ENCODE measurements around the gene GDPD2. TPM values are rescaled to one million over a fixed set of nuclear protein-coding genes. Genes with fewer than 3 reads are reported as not detected.

The GDPD2 gene
- total RNA-seq, 1 donor from 2014 or later: 4.0 TPM

DNA sequence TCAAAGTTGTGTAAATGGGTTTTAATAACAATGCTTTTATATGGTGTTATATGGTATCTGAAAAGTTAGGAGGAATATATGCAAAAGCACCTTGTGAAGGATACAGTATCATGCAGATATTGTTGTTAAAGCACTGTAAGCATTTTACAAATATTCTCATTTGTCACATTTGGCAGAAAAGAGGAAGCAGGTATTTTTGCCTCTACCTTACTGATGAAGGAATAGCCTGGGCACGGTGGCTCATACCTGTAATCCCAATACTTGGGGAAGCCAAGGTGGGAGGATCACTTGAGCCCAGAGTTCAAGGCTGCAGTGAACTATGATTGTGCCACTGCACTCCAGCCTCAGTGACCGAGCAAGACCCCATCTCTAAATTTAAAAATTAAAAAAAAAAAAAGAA lies 12.2 kb upstream of the GDPD2 start:
- no peak for DNase-seq (ENCODE audit: extremely low spot score, unreplicated experiment)
- H3K36me3 Mint-ChIP-seq: no peaks in the 10 kb centered on the region
- H3K27me3 Mint-ChIP-seq: no peaks in the 10 kb centered on the region
- H3K4me1 Mint-ChIP-seq (ENCODE audit: unreplicated experiment): no peaks in the 10 kb centered on the region
- no peak overlapping the region for H3K4me3 Mint-ChIP-seq
- H3K9me3 Mint-ChIP-seq: no peaks in the 10 kb centered on the region
- H3K27ac Mint-ChIP-seq: no peak overlapping the region
- TF ChIP-seq, protein P1, sequence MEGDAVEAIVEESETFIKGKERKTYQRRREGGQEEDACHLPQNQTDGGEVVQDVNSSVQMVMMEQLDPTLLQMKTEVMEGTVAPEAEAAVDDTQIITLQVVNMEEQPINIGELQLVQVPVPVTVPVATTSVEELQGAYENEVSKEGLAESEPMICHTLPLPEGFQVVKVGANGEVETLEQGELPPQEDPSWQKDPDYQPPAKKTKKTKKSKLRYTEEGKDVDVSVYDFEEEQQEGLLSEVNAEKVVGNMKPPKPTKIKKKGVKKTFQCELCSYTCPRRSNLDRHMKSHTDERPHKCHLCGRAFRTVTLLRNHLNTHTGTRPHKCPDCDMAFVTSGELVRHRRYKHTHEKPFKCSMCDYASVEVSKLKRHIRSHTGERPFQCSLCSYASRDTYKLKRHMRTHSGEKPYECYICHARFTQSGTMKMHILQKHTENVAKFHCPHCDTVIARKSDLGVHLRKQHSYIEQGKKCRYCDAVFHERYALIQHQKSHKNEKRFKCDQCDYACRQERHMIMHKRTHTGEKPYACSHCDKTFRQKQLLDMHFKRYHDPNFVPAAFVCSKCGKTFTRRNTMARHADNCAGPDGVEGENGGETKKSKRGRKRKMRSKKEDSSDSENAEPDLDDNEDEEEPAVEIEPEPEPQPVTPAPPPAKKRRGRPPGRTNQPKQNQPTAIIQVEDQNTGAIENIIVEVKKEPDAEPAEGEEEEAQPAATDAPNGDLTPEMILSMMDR (conservative IDR thresholded peaks at IDR 0.05): no peak

DNA sequence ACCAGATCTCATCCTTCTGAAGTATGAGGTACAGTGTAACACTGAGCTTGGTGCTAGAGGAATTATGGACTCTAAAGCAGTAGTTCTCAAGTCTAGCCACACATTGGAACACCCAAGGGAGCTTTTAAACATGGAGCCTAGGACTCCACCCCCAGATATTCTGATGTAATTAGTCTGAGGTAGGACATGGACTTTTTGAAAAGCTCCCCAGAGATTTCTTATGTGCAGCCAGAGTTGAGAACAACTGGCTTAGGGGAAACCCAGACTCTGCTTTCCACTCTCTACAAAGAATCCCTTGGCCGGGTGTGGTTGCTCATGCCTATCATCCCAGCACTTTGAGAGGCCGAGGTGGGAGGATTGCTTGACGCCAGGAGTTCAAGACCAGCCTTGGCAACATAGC lies 11.6 kb upstream of the GDPD2 start:
- Mint-ChIP-seq H3K4me1 (ENCODE audit: unreplicated experiment) (no peaks in the 10 kb centered on the region), H3K27me3 (no peaks in the 10 kb centered on the region), H3K36me3 (no peaks in the 10 kb centered on the region), H3K9me3 (no peaks in the 10 kb centered on the region), H3K27ac (no peak overlapping the region), H3K4me3 (no peak overlapping the region)
- no peak for DNase-seq (ENCODE audit: extremely low spot score, unreplicated experiment)
- TF ChIP-seq, protein P1 (conservative IDR thresholded peaks at IDR 0.05): no peak

DNA sequence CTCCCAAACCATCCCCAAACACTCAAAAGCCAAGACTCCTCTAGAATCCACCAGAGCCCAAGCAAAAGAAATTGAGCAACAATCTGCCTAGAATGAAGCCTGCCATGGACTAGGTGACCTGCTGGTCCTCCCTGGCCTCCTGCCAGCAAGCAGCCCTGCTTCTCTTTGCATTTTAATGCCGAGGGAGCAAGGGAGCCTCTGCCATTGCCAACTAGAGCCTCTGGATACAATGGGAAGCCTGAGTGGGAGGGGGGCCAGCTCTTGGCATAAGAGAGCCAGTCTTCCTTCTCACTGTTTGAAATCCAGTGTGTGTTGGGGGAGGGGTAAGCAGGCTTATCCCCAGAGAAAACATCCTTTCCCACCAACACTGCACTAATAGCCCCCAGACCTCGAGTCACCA lies 1.5 kb upstream of the GDPD2 start:
- Mint-ChIP-seq H3K27ac (no peak overlapping the region), H3K4me3 (no peak overlapping the region), H3K4me1 (ENCODE audit: unreplicated experiment) (peaks cover 5% of the 10 kb centered on the region), H3K36me3 (no peaks in the 10 kb centered on the region), H3K27me3 (no peaks in the 10 kb centered on the region), H3K9me3 (no peaks in the 10 kb centered on the region)
- TF ChIP-seq, protein P1 (conservative IDR thresholded peaks at IDR 0.05): no peak
- DNase-seq (ENCODE audit: extremely low spot score, unreplicated experiment): no peak

DNA sequence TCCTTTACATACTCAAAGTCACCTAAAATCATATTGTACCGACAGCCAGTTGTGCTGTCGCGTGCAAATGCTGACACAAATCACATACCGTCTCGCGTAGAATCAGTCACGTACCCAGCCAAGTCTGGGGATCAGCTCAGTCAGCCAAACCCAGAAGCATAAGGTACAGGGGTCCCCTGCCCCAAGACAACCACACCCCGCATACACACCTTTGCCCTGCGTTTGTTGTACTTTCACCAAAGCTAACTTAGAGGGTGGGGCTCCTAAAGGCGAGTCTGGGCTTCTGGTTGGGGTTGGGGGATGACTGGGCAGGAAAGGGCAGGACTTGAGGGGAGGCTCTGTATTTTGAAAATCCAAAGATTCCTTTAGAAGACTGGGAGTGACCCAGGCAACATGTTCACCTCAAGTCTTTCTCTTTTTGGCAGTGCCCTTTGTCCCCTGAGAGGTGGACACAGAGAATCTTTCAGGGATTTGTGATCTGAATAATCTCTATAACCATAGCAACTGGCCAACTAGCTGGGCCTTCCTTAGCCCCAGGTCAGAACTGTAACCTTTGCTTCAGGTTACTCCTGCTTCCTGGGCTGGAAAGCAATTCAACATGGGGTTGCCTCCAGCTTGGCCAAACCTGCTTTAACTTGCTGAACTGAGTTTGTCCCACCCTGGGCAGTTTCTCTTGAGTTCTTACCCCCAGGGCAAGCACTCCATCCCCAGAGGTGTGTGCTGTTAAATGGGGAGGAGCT lies 992 bp downstream of the GDPD2 start:
- Mint-ChIP-seq H3K36me3 (no peaks in the 10 kb centered on the region), H3K9me3 (no peaks in the 10 kb centered on the region), H3K4me3 (peak overlapping the region; percentile 24), H3K27me3 (no peaks in the 10 kb centered on the region), H3K27ac (peak overlapping the region; percentile 17), H3K4me1 (ENCODE audit: unreplicated experiment) (peaks cover 5% of the 10 kb centered on the region)
- TF ChIP-seq, protein P1 (conservative IDR thresholded peaks at IDR 0.05): no peak
- DNase-seq (ENCODE audit: extremely low spot score, unreplicated experiment): no peak

- Mint-ChIP-seq H3K36me3 (no peaks in the 10 kb centered on the region), H3K4me1 (ENCODE audit: unreplicated experiment) (peaks cover 5% of the 10 kb centered on the region), H3K27me3 (no peaks in the 10 kb centered on the region), H3K27ac (no peak overlapping the region), H3K4me3 (no peak overlapping the region), H3K9me3 (no peaks in the 10 kb centered on the region)
- DNase-seq (ENCODE audit: extremely low spot score, unreplicated experiment): no peak
- TF ChIP-seq, protein P1 (conservative IDR thresholded peaks at IDR 0.05): no peak
These were observed 1.7 kb downstream of the GDPD2 start for GRCh38 chrX:70424801-70425200.

All from type B pancreatic cell (in vitro differentiated cells).